ENCODE results near the gene LMX1B. TPM values are rescaled to one million over a fixed set of nuclear protein-coding genes. Genes with fewer than 3 reads are reported as not detected.

LMX1B gene
- total RNA-seq, 2 donors from 2014 or later: 0.13 TPM; not detected in 1

DNA sequence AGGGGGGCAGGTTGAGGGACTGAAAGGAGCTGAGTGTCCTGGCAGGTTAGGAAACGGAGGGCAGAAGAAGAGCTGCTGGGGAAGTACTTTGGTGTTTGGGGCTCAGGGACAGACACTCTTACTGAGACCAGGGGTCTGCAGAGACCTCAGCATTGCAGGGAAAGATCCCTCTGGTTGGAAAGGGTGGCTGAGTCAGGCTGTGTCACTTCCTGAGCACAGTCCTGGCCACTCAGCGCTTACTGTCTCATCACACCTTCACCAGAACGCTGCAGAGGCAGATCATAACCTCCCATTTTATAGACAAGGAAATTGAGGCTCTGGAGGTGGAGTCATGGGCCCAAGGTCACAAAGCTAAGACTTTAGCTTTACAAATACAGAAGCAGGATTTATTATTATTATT is 54.3 kb downstream of the LMX1B start:
- TF ChIP-seq, protein P1, sequence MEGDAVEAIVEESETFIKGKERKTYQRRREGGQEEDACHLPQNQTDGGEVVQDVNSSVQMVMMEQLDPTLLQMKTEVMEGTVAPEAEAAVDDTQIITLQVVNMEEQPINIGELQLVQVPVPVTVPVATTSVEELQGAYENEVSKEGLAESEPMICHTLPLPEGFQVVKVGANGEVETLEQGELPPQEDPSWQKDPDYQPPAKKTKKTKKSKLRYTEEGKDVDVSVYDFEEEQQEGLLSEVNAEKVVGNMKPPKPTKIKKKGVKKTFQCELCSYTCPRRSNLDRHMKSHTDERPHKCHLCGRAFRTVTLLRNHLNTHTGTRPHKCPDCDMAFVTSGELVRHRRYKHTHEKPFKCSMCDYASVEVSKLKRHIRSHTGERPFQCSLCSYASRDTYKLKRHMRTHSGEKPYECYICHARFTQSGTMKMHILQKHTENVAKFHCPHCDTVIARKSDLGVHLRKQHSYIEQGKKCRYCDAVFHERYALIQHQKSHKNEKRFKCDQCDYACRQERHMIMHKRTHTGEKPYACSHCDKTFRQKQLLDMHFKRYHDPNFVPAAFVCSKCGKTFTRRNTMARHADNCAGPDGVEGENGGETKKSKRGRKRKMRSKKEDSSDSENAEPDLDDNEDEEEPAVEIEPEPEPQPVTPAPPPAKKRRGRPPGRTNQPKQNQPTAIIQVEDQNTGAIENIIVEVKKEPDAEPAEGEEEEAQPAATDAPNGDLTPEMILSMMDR (IDR thresholded peaks at IDR 0.05): no peak
- H3K36me3 ChIP-seq: no peaks in the 10 kb centered on the region
- H3K9ac ChIP-seq (ENCODE audit: low read depth in 2 of 2, low read length in 2 of 2): no peak overlapping the region
- H3K27me3 ChIP-seq: peaks cover 70% of the 10 kb centered on the region
- no peak overlapping the region for H3K27ac ChIP-seq
- no peaks in the 10 kb centered on the region for H3K9me3 ChIP-seq
- DNase-seq: no peak
- no peaks in the 10 kb centered on the region for H3K4me1 ChIP-seq
- intact Hi-C loops (cut with DNase I): no loop called here
- no peak overlapping the region for H3K4me3 ChIP-seq

DNA sequence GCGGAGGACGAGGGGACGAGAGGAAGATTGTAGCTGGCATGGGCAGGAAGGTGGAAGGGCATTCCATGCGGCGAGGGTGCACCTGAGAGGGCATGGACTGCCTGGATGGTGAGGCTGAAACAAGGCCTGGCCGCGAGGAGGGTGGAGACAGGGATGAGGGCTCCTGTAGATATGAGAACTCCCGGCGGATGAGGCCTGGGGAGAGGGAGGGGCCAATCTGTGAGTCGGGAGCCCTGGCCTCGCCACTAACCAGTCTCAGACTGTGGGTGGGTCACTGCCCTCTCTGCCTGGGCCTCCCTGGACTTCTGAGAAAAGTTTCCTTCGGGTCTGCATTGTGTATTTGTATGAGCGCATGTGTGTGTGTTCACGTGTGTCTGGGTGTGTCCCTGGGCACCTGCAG is 55.4 kb downstream of the LMX1B start:
- TF ChIP-seq, protein P1 (IDR thresholded peaks at IDR 0.05): no peak
- H3K9ac ChIP-seq (ENCODE audit: low read depth in 2 of 2, low read length in 2 of 2): no peak overlapping the region
- peaks cover 72% of the 10 kb centered on the region for H3K27me3 ChIP-seq
- no peak overlapping the region for H3K4me3 ChIP-seq
- no peaks in the 10 kb centered on the region for H3K9me3 ChIP-seq
- H3K36me3 ChIP-seq: no peaks in the 10 kb centered on the region
- H3K4me1 ChIP-seq: no peaks in the 10 kb centered on the region
- no peak overlapping the region for H3K27ac ChIP-seq
- intact Hi-C loops (cut with DNase I): no loop called here
- DNase-seq: no peak

DNA sequence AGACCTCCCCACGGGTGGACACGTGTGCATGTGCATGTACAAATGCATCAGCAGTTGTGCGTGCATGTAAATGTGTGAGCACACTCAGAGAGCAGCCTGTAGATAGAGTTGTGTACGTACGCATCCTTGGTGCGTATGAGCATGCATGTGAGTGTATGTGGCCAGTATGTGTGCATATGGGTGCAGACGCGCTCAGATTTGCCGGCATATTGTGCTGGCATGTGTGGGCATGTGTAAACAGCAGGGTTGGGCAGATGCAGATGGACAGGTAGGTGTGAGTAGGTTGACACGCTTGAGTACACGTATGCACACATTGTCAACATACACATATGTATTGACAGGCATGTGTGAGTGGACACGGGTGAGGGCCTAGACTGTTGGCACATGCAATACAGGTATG is 56.5 kb downstream of the LMX1B start:
- peaks cover 76% of the 10 kb centered on the region for H3K27me3 ChIP-seq
- H3K4me1 ChIP-seq: no peaks in the 10 kb centered on the region
- H3K9me3 ChIP-seq: no peaks in the 10 kb centered on the region
- no peak for DNase-seq
- no peaks in the 10 kb centered on the region for H3K36me3 ChIP-seq
- no peak overlapping the region for H3K4me3 ChIP-seq
- intact Hi-C loops (cut with DNase I): no loop called here
- H3K9ac ChIP-seq (ENCODE audit: low read depth in 2 of 2, low read length in 2 of 2): no peak overlapping the region
- TF ChIP-seq, protein P1 (IDR thresholded peaks at IDR 0.05): no peak
- no peak overlapping the region for H3K27ac ChIP-seq

GRCh38 chr9:126671381-126671831 is 57.7 kb downstream of the LMX1B start:
- Histone ChIP-seq H3K9ac (ENCODE audit: low read depth in 2 of 2, low read length in 2 of 2) (no peak overlapping the region), H3K4me3 (no peak overlapping the region), H3K9me3 (no peaks in the 10 kb centered on the region), H3K36me3 (no peaks in the 10 kb centered on the region), H3K4me1 (no peaks in the 10 kb centered on the region), H3K27ac (no peak overlapping the region), H3K27me3 (peaks cover 74% of the 10 kb centered on the region)
- TF ChIP-seq, protein P1 (IDR thresholded peaks at IDR 0.05): no peak
- DNase-seq: no peak
- intact Hi-C loops (cut with DNase I): no loop called here

- Histone ChIP-seq H3K36me3 (no peaks in the 10 kb centered on the region), H3K9me3 (no peaks in the 10 kb centered on the region), H3K4me3 (no peak overlapping the region), H3K4me1 (no peaks in the 10 kb centered on the region), H3K9ac (ENCODE audit: low read depth in 2 of 2, low read length in 2 of 2) (no peak overlapping the region), H3K27me3 (peaks cover 74% of the 10 kb centered on the region), H3K27ac (no peak overlapping the region)
- TF ChIP-seq, protein P1 (IDR thresholded peaks at IDR 0.05): no peak
- intact Hi-C loops (cut with DNase I): no loop called here
- DNase-seq: no peak
Measured at GRCh38 chr9:126671983-126672382, 58.3 kb downstream of the LMX1B start.
